Measurements from ENCODE around the gene OR1A2.
"Not testable (repeated sequence)": the region's sequence is repeated elsewhere in the genome, so short reads cannot be mapped to it uniquely, and the experiment has no call there.

The OR1A2 gene, protein sequence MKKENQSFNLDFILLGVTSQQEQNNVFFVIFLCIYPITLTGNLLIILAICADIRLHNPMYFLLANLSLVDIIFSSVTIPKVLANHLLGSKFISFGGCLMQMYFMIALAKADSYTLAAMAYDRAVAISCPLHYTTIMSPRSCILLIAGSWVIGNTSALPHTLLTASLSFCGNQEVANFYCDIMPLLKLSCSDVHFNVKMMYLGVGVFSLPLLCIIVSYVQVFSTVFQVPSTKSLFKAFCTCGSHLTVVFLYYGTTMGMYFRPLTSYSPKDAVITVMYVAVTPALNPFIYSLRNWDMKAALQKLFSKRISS

DNA sequence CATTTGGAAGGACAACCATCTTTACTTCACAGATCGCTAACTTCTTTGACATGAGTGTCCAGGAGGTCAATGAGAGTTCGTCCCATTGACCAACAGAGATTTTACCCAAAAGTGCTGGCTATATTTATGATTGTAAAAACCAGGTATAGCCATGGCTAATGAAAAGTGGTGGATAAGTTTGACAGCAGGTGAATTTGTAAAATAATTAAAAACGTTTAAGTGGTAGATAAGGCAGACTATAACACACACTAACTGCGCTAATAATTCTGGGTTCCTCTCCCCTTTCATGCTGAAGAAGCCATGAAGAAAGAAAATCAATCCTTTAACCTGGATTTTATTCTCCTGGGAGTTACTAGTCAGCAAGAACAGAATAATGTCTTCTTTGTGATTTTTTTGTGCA, at the start of gene OR1A2:
Gene OR1A2 (plus strand): TSS at position 301 of the 400 bp plus-strand sequence. CDS start 0 bp downstream, at position 301.
- no peak for DNase-seq (ENCODE audit: low read depth in 2 of 2)

DNA sequence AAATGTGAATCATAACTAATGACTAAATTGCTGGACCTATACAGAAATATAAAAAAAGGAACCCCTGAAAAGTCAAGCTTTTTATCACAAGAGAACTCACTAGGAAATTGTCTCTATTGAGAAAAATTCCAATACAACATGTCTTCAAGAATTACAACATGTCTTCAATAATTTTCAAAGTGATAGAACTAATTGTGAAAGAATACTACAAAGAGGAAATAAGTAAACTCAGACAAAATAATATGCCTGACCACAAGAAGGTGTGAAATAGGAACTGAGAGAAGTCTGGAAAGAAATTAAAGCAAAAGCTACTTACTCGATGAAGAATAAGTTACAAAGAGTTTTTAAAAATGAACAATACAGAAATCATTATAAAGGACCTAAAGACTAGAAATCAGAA, 40.1 kb upstream of the OR1A2 start:
- no peak for DNase-seq (ENCODE audit: low read depth in 2 of 2)

DNA sequence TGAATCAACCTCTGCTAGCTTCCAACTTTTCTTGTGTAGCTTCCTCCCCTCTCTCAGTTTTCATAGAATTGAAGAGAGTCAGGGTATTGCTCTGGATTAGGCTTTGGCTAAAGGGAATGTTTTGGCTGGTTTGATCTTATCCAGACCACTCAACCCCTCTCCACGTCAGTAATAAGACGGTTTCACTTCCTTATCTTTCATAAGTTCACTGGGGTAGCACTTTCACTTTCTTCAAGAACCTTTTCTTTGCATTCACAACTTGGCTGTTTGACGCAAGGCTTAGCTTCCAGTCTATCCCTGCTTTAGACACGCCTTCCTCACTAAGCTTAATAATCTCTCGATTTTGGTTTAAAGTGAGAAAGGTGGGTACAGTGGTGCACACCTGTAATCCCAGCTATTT, 29.7 kb upstream of the OR1A2 start:
- DNase-seq (ENCODE audit: low read depth in 2 of 2), result no peak

DNA sequence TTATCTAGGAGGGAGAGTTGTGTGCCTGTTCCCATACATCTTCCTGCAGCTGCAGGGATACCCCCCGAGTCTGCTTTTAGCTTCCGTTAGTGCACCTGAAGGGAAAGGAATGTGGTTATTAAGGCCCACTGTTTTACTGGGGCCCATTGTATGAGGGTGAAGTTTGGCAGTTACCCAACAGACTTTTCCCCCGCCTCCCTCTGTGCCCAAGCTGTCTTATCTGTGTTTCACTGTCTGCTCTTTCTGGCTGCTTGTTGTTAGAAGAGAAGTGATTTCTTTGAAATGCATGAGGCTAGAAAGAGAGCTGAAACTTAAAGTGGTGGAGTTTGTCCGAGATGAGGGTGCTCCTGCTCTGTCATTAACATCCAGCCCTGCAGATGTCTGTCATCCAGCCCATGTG, 7.4 kb upstream of the OR1A2 start:
- DNase-seq (ENCODE audit: low read depth in 2 of 2), result no peak

DNA sequence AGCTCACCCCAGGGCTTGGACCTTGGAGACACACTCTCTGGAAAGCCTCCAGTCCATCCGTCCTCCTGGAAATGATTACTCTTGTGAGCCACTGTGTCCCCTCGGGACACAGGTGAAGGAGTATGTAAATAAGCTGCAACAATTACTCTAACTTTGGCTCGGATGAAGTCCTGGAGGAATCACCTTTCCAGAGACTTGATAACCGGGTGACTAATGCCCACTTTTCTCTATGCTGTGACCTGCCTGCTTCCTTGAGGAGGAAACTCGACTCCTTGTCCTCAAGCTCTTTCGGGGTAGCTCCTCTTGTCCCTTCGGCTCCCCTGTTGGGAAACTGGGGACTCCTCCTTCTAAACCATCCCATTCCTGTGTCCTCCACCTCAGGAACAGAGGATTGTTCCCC, 10.0 kb downstream of the OR1A2 start, which contains the start of gene OR1A1:
Gene OR1A1 (plus strand): TSS at position 301 of the 400 bp plus-strand sequence. CDS start 7,954 bp downstream, outside the sequence.
- no peak for DNase-seq (ENCODE audit: low read depth in 2 of 2)

DNA sequence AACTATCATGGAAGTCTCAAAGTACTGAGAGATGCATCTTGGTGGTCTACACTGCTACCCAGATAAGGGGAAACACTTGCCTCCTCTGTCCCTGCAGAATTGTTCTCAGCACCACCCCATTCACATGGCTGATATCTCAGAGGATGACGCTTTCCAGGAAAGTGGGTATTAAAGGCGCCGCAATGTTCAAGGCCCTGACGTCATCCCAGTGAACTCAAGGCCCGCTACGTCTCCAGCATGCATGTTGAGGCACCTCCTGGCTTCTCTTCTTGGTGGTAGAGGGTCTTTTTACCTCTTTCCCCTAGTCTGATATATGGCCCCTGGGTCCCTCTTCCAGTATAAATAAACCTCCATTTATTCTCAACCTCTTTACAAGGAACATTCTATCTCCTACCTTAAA, 11.2 kb downstream of the OR1A2 start:
- no peak for DNase-seq (ENCODE audit: low read depth in 2 of 2)

DNA sequence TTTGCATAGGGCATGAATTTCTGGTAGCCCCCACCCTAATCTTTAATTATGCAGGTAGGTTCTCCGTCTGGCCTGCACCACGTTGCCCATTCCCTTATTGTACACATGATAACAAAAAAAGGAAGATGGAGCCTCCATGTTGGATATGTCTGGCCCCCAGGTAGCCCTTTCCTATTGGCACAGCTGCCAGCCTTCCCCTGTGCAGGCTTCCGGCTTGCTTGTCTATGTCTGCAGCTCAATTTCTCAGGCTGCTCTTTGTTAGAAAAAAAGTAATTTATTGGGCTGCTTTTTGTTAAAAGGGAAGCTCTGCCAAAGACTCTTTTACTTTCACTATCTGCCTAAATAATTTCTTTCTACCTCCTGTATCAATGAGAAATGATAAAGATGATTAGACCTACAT, 15.7 kb downstream of the OR1A2 start:
- DNase-seq (ENCODE audit: low read depth in 2 of 2), result no peak

DNA sequence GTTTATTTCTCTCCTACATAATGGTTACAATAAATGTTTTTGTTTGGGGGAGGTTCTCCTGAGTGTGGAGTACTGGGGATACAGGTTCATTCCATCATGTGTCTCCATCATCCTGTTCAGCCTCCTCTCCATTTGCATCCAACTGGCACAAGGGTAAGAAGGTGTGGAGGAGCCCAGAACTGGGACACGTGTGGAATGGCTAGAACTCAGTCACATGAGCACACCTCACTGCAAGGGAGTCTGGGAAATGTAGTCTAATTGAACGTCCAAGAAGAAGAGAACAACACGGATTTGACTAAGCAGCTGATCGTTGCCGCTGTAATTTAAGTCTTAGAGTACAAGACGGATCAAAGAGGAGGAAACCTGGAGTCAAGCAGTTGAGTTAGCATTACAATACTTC, 16.3 kb downstream of the OR1A2 start:
- DNase-seq (ENCODE audit: low read depth in 2 of 2), result no peak

DNA sequence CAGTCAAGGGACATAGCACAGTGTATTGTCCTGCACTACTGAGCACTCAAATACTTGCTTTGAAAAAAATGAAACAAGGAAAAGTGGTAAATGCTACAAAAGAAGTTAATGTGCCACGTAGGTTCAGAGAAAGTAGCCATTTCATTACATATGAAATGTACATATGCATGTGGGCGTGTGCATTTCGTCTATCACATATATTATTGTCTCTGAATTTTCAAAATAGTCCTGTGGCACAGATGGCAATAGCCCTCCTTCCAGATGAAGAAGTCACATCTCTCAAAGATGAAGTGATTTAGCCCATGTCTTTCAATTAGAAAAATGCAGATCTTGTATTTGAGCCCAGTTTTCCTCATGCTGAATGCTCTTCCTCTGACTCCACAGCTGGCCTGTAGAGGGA, 22.7 kb downstream of the OR1A2 start:
- DNase-seq (ENCODE audit: low read depth in 2 of 2), result not testable (repeated sequence)

DNA sequence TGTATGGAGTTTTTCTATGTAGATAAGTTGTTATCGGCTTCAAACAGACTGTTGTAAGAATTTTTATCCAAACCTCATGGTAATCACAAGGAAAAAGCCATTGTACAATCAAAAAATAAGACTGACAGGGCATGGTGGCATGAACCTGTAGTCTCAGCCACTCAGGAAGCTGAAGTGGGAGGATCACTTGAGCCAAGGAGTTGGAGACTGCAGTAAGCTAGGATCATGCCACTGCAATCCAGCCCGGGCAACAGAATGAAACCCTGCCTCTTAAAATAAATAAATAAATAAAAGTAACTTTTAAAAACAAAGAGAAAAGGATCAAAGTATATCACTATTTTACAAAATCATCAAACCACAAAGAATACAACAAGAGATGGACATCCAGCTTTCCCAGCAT, 24.5 kb downstream of the OR1A2 start:
- DNase-seq (ENCODE audit: low read depth in 2 of 2), result no peak

DNA sequence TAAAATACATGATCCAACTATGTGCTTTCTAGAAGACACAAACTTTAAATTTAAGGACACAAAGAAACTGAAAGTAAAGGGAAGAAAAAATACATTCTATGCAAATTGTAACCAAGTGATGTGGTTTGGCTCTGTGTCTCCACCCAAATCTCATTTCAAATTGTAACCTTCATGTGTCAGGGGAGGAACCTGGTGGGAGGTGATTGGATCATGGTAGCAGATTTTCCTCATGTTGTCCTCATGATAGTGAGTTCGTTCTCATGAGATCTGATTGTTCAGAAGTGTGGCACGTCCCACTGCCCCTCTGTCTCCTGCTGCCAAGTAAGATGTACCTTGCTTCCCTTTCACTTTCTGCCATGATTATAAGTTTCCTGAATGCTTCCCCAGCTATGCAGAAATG, 25.2 kb downstream of the OR1A2 start:
- no peak for DNase-seq (ENCODE audit: low read depth in 2 of 2)

DNA sequence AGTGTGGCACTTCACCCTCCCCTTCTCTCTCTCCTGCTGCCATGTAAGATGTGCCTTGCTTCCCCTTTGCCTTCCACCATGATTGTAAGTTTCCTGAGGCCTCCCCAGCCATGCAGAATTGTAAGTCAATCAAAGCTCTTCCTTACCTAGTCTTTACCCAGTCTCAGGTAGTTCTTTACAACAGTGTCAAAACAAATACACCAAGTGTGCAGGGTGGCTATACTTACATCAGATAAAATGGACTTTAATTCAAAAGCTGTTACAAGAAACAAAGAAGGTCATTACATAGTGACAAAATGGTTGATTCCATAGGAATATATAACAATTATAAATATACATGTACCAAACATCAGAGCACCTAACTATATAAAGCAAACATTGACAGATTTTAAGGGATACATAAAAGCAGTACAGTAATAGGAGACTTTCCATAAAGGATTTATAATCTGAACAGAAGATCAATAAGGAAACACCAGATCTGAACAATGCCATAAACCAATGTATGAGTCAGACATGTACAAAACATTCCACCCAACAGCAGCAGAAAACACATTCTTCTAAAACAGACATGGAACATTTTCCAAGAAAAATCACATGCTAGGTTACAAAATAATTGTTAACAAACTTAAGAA, 27.5 kb downstream of the OR1A2 start:
- DNase-seq (ENCODE audit: low read depth in 2 of 2), result not testable (repeated sequence)

DNA sequence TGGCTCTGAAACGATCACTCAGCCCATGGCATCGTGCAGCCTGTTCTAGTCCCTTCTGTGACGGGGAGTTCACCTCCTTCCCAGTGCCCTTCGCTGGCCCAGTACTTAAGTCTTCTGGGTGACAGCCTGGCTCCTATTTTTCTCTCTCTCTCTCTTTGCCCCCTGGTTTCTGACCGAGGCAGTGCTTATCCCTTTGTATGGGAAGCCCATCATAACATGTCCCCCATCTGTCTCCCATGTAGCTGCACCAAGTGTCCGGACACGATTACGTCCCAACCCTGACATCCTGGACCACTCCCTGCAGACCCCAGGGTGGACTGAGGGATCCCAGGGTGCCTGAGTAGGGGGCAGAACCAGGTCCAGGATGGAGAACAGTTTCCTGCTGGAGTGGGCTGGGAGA, 35.0 kb downstream of the OR1A2 start:
- DNase-seq (ENCODE audit: low read depth in 2 of 2), result not testable (repeated sequence)

DNA sequence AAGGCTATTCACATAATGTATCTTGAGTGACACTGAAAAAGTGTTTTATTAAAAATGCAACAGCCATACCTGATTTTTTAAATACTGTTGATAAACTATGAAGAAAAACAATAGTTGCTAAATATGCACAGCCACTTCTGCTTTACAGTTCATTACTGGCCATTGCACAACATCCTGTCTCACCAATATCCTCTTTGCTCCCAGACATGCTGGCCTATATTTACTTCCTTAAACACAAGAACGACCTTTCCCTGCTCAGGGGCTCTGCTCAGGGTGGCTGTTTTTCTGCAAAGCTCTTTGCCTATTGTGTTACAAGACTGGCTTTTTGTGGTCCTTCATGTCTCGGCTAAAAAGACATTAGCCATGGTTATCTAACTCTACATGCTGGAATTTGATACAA, 41.4 kb downstream of the OR1A2 start:
- not testable (repeated sequence) for DNase-seq (ENCODE audit: low read depth in 2 of 2)

DNA sequence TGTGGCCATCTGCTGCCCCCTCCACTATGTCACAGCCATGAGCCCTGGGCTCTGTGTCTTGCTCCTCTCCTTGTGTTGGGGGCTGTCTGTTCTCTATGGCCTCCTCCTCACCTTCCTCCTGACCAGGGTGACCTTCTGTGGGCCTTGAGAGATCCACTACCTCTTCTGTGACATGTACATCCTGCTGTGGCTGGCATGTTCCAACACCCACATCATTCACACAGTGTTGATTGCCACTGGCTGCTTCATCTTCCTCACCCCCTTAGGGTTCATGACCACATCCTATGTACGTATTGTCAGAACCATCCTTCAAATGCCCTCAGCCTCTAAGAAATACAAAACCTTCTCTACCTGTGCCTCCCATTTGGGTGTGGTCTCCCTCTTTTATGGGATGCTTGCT, 43.7 kb downstream of the OR1A2 start:
- not testable (repeated sequence) for DNase-seq (ENCODE audit: low read depth in 2 of 2)

DNA sequence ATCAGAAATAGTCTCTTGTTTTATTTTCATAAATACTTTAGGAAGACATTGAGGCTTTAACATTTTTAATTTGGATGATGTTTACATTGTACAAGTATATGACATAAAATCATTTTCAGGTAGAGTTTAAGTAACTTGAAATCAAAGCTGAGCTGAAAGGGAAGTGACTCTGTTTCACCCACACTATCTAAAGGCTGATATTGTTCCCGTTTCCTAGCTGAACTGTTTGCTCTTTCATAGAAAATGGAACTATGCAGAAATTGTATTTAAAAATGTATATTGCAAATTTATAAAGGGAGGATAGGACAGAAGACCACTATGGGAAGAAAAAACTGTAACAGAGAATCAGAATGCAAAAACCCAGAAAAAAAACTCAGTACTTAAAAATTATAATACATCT, 47.5 kb downstream of the OR1A2 start:
- not testable (repeated sequence) for DNase-seq (ENCODE audit: low read depth in 2 of 2)

Data from fibroblast of skin of left biceps (primary cell).